Sigmoid colon (tissue), 7 donors: ENCODE data around the gene CSPG4. TPM values are rescaled to one million over a fixed set of nuclear protein-coding genes. Genes with fewer than 3 reads are reported as not detected.

Experiments used
- DNase-seq: peaks from one replicate; pipeline ENCODE4 v3.0.0-alpha.2; 2019
- H3K27ac ChIP-seq, 4 donors: fragments of 200-600 bp; sonication (generic); one replicate each; pipeline ENCODE4 v1.5.1; 2016 to 2019; ENCODE audit warnings: mild to moderate bottlenecking in 1 of 4
- H3K27me3 ChIP-seq, 3 donors: fragments of 200-600 bp; sonication (generic); one replicate each; pipeline ENCODE4 v1.5.1; 2019; ENCODE audit warnings: mild to moderate bottlenecking in 1 of 3
- H3K36me3 ChIP-seq, 4 donors: fragments of 200-600 bp; sonication (generic); one replicate each; pipeline ENCODE4 v1.5.1; 2016 to 2019
- H3K4me1 ChIP-seq, 4 donors: fragments of 200-600 bp; sonication (generic); one replicate each; pipeline ENCODE4 v1.5.1; 2017 to 2019
- H3K4me3 ChIP-seq, 4 donors: fragments of 200-600 bp; sonication (generic); one replicate each; pipeline ENCODE4 v1.5.1; 2017 to 2019; ENCODE audit warnings: mild to moderate bottlenecking in 2 of 4, moderate library complexity in 1 of 4
- H3K9me3 ChIP-seq, 4 donors: fragments of 200-600 bp in 3 of 4; sonication (generic) in 3 of 4; one replicate each; pipeline versions ENCODE4 v1.5.1 to v1.6.1; 2013 to 2019
- EP300 ChIP-seq, 4 donors: sonication (generic); formaldehyde crosslinking; IDR thresholded peaks; one replicate each; pipeline ENCODE4 v1.6.1; 2017; ENCODE audit warnings: antibody characterized with exemption in 4 of 4
- POLR2A ChIP-seq, 2 donors: fragments of 450-650 bp; IDR thresholded peaks; one replicate each; pipeline ENCODE4 v1.6.1; 2016; ENCODE audit warnings: antibody characterized with exemption in 2 of 2, mild to moderate bottlenecking in 2 of 2, moderate library complexity in 2 of 2
- POLR2AphosphoS5 ChIP-seq, 4 donors: sonication (generic); formaldehyde crosslinking; IDR thresholded peaks; one replicate each; pipeline ENCODE4 v1.6.1; 2017; ENCODE audit warnings: antibody characterized with exemption in 4 of 4
- WGBS, 2 donors: extraction: QIAGEN DNeasy Blood & Tissue Kit; methylation state at CpG; one replicate each; pipeline ENCODE4 v1.1.7; 2013; 5-methylcytosine and 5-hydroxymethylcytosine counted together
- intact Hi-C: fragments of 100-400 bp; cut with DNase I; formaldehyde crosslinking; loops from one replicate; pipeline ENCODE4 v1.15.1; 2023
- polyA plus RNA-seq, 3 donors: library from polyadenylated mRNA; stranded (reverse); fragments of 200-250 nt; gene quantifications; one replicate each; pipeline ENCODE4 v1.2.3, GENCODE V29; 2013
- total RNA-seq, 4 donors: library from RNA; depleted of rRNA; stranded (reverse); fragments of >200 nt; gene quantifications; one replicate each; pipeline ENCODE4 v1.1.0, GENCODE V29; 2016
- TF ChIP-seq, protein P1 (sequence below), 4 experiments: fragments of 450-650 bp in 3 of 4; fragments of 200-600 bp in 1 of 4; IDR thresholded peaks; one replicate each; pipeline ENCODE4 v1.5.1; 2016 to 2019; ENCODE audit warnings: antibody characterized with exemption in 4 of 4, mild to moderate bottlenecking in 3 of 4, moderate library complexity in 2 of 4
- donor health status: healthy with polysubstance abuse.
- donor health status: Bipolar disorder and iron deficiency.
- donor health status: healthy.

The CSPG4 gene
- total and polyA plus RNA-seq, 7 donors = 0.23 to 151 (median 45.7) TPM

DNA sequence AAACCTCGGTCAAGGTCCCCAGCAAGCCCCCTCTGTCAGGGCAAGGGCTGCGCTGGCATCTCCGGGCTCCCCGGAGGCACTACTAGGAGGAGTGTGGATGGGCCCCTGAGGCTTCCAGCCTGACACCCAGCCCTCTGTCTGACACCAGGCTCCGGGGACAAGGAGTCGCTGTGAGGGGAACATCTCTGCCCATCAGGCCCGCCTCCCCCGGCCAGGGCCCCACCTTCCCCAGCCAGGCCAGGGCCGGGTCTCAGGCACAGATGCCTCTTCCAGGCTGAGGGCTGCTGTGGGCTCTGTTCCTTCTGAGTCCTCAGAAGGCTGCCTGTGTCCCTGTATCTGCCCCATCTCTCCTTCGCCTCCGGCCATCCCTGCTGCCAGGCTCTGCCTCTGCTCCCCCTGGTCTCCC, 15.8 kb downstream of the CSPG4 start:
- no peaks in the 10 kb centered on the region for H3K27me3 ChIP-seq
- peaks cover 0 to 95% (median 88%) of the 10 kb centered on the region in 4 donors for H3K4me1 ChIP-seq
- intact Hi-C loops = no loop called here
- no peak for DNase-seq
- no peak overlapping the region for H3K4me3 ChIP-seq
- H3K27ac ChIP-seq = peak overlapping the region; percentile 95 to 99 (median 97)
- H3K36me3 ChIP-seq = peaks cover under 1 to 8% (median 4%) of the 10 kb centered on the region in 4 donors
- 81 to 84% methylated on average over 11 of the region's 11 CpGs for WGBS, 2 donors
- H3K9me3 ChIP-seq = no peaks in the 10 kb centered on the region
- TF ChIP-seq POLR2A (IDR thresholded peaks at IDR 0.05) = no peak
- TF ChIP-seq EP300 (IDR thresholded peaks at IDR 0.05) = no peak
- TF ChIP-seq POLR2AphosphoS5 (IDR thresholded peaks at IDR 0.05) = no peak
- TF ChIP-seq, protein P1, sequence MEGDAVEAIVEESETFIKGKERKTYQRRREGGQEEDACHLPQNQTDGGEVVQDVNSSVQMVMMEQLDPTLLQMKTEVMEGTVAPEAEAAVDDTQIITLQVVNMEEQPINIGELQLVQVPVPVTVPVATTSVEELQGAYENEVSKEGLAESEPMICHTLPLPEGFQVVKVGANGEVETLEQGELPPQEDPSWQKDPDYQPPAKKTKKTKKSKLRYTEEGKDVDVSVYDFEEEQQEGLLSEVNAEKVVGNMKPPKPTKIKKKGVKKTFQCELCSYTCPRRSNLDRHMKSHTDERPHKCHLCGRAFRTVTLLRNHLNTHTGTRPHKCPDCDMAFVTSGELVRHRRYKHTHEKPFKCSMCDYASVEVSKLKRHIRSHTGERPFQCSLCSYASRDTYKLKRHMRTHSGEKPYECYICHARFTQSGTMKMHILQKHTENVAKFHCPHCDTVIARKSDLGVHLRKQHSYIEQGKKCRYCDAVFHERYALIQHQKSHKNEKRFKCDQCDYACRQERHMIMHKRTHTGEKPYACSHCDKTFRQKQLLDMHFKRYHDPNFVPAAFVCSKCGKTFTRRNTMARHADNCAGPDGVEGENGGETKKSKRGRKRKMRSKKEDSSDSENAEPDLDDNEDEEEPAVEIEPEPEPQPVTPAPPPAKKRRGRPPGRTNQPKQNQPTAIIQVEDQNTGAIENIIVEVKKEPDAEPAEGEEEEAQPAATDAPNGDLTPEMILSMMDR (IDR thresholded peaks at IDR 0.05) = no peak

DNA sequence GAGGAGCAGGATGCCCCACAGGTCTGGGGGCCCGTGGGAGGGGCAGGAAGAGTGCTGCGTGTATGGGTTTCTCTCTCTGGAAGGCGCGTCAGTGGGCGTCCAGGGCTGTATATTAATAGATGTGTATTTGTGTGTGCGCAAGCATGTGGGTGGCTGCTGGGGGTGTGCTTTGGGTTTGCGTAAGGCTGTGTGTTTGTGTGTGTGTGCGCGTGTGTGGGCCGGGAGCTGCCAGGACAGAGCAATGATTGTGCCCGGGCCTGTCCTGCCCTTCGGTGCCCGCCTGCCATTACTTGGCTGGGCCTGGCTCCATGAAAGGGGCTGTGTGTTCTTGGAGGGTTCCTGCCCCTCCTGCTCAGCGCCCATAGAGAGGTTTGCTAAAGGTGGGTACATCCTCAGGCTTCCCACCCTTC, 16.3 kb downstream of the CSPG4 start:
- TF ChIP-seq POLR2A (IDR thresholded peaks at IDR 0.05) (no peak), POLR2AphosphoS5 (IDR thresholded peaks at IDR 0.05) (peak; percentile 56 to 75 (median 66)), EP300 (IDR thresholded peaks at IDR 0.05) (peak; percentile 74 to 94 (median 90))
- TF ChIP-seq, protein P1 (IDR thresholded peaks at IDR 0.05) = no peak
- Histone ChIP-seq H3K27ac (peak overlapping the region; percentile 95 to 99 (median 97)), H3K27me3 (no peaks in the 10 kb centered on the region), H3K4me3 (no peak overlapping the region), H3K36me3 (peaks cover 6 to 13% (median 9%) of the 10 kb centered on the region in 4 donors), H3K9me3 (no peaks in the 10 kb centered on the region), H3K4me1 (peaks cover 0 to 89% (median 82%) of the 10 kb centered on the region in 4 donors)
- intact Hi-C loops = no loop called here
- peak; percentile 94 for DNase-seq
- WGBS, 2 donors = 71 to 75% methylated on average over 14 of the region's 14 CpGs

DNA sequence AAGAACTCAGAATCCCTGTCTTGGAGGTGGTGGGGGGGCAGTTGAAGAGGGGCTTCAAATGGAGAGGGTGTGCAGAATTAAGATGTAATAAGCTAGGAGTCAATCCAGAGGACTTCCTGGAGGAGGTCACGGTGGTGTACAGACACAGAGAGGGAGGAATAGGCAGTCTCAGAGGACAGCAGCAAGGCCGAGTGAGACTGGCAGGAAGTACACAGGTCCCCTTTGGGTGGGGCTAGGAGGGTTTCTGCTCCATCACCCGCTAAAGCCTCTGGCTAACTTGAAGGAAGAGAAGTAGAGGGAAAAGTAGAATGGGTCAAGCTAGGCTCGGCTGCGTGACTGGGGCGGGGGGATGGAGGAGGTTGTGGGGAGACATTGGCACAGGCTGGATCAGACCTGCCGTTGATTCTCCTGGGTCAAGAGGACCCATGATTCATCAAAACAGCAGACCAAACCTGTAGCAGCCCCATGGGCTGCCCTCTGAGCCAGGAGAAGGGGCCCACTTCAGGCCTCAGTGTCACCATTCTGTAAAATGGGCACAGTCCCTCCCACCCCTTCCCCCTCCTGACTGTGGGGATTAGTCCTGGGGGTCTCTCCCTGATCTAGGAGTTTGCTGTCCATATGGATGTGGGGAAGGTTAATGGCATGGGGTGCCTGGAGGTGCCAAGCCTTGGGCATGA, 16.9 kb downstream of the CSPG4 start:
- intact Hi-C loops = no loop called here
- Histone ChIP-seq H3K9me3 (no peaks in the 10 kb centered on the region), H3K4me1 (peaks cover 0 to 84% (median 77%) of the 10 kb centered on the region in 4 donors), H3K4me3 (no peak overlapping the region), H3K27ac (peak overlapping the region; percentile 95 to 99 (median 97)), H3K36me3 (peaks cover 9 to 19% (median 12%) of the 10 kb centered on the region in 4 donors), H3K27me3 (no peaks in the 10 kb centered on the region)
- TF ChIP-seq, protein P1 (IDR thresholded peaks at IDR 0.05) = no peak
- TF ChIP-seq POLR2AphosphoS5 (IDR thresholded peaks at IDR 0.05) = no peak
- TF ChIP-seq POLR2A (IDR thresholded peaks at IDR 0.05) = no peak
- TF ChIP-seq EP300 (IDR thresholded peaks at IDR 0.05) = no peak
- no peak for DNase-seq
- WGBS, 2 donors = 56 to 70% methylated on average over 7 of the region's 7 CpGs

DNA sequence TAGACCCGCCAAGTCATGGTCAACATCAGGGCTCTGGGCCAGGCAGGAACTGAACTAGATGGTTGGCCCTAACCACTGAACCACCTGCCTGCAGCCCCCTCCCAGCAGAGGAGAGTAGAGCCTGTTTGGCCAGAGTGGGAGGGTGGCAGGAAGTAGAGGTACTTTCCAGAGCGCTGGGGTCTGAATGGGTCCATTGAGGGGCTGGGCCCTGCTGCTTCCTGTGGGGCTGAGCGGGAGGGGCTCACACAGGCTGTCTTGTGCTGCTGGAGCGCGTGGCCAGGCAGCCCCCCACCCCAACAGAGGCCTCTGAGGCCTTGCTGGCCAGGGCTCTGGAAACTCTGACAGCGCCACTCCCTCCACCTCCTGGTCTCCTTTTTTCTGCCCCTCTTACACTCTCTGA, 17.4 kb downstream of the CSPG4 start:
- no peak for DNase-seq
- H3K9me3 ChIP-seq = no peaks in the 10 kb centered on the region
- H3K4me3 ChIP-seq = no peak overlapping the region
- no peaks in the 10 kb centered on the region for H3K27me3 ChIP-seq
- H3K4me1 ChIP-seq = peaks cover 0 to 79% (median 71%) of the 10 kb centered on the region in 4 donors
- intact Hi-C loops = no loop called here
- peaks cover 9 to 24% (median 15%) of the 10 kb centered on the region in 4 donors for H3K36me3 ChIP-seq
- WGBS, 2 donors = 47 to 81% methylated on average over 6 of the region's 6 CpGs
- H3K27ac ChIP-seq = peak overlapping the region; percentile 95 to 99 (median 97)
- no peak for TF ChIP-seq POLR2A (IDR thresholded peaks at IDR 0.05)
- TF ChIP-seq POLR2AphosphoS5 (IDR thresholded peaks at IDR 0.05) = no peak
- TF ChIP-seq, protein P1 (IDR thresholded peaks at IDR 0.05) = no peak
- no peak for TF ChIP-seq EP300 (IDR thresholded peaks at IDR 0.05)
